WERI-Rb-1 (cell line): ENCODE data around the gene MTREX.
A peak's percentile ranks its signal among the peaks of the same experiment; 100 is the strongest.

Experiments used
- DNase-seq: peaks from one replicate; pipeline ENCODE4 v3.0.0-alpha.2; 2020
- H3K27ac ChIP-seq: fragments of 250-450 bp; sonication (Bioruptor Pico); 2 replicates; pipeline ENCODE4 v1.5.1; 2020; ENCODE audit warnings: mild to moderate bottlenecking, moderate library complexity
- H3K27me3 ChIP-seq: fragments of 250-450 bp; sonication (Bioruptor Pico); 2 replicates; pipeline ENCODE4 v1.5.1; 2021; ENCODE audit warnings: mild to moderate bottlenecking, low read depth, moderate library complexity; ENCODE audit not compliant: insufficient read depth, severe bottlenecking
- H3K36me3 ChIP-seq: fragments of 250-450 bp; sonication (Bioruptor Pico); 2 replicates; pipeline ENCODE4 v1.5.1; 2020; ENCODE audit warnings: mild to moderate bottlenecking, moderate library complexity
- H3K4me3 ChIP-seq: 2 replicates; pipeline ENCODE4 v1.5.1; 2011; ENCODE audit warnings: low read depth, mild to moderate bottlenecking, control low read depth, low read length
- H3K9me3 ChIP-seq: fragments of 250-450 bp; sonication (Bioruptor Pico); 2 replicates; pipeline ENCODE4 v1.5.1; 2021; ENCODE audit warnings: mild to moderate bottlenecking, moderate library complexity; ENCODE audit not compliant: severe bottlenecking
- CTCF ChIP-seq: IDR thresholded peaks from 2 replicates; pipeline ENCODE4 v1.5.1; 2011; ENCODE audit warnings: low read depth, mild to moderate bottlenecking, control low read depth, inconsistent platforms, low read length

MTREX gene

GRCh38 chr5:55338092-55338613 lies 30.4 kb downstream of the MTREX start:
- H3K9me3 ChIP-seq = no peaks in the 10 kb centered on the region
- H3K27me3 ChIP-seq = no peaks in the 10 kb centered on the region
- H3K27ac ChIP-seq = no peak overlapping the region
- peaks cover 22% of the 10 kb centered on the region for H3K36me3 ChIP-seq
- H3K4me3 ChIP-seq = no peak overlapping the region
- no peak for TF ChIP-seq CTCF
- DNase-seq = no peak

- Histone ChIP-seq H3K27ac (no peak overlapping the region), H3K9me3 (no peaks in the 10 kb centered on the region), H3K27me3 (no peaks in the 10 kb centered on the region), H3K36me3 (peaks cover 23% of the 10 kb centered on the region), H3K4me3 (no peak overlapping the region)
- no peak for TF ChIP-seq CTCF
- DNase-seq = no peak
Measured at GRCh38 chr5:55338810-55339243, 31.0 kb downstream of the MTREX start.

GRCh38 chr5:55343107-55343506 lies 35.3 kb downstream of the MTREX start:
- no peak for DNase-seq
- H3K27ac ChIP-seq = no peak overlapping the region
- H3K9me3 ChIP-seq = peaks cover 4% of the 10 kb centered on the region
- H3K36me3 ChIP-seq = peaks cover 52% of the 10 kb centered on the region
- H3K27me3 ChIP-seq = no peaks in the 10 kb centered on the region
- TF ChIP-seq CTCF = no peak
- H3K4me3 ChIP-seq = no peak overlapping the region

GRCh38 chr5:55343609-55344008 lies 35.8 kb downstream of the MTREX start:
- TF ChIP-seq CTCF = no peak
- H3K27me3 ChIP-seq = no peaks in the 10 kb centered on the region

GRCh38 chr5:55344392-55344992 lies 36.7 kb downstream of the MTREX start:
- no peaks in the 10 kb centered on the region for H3K27me3 ChIP-seq
- H3K4me3 ChIP-seq = no peak overlapping the region
- H3K36me3 ChIP-seq = peaks cover 63% of the 10 kb centered on the region
- H3K27ac ChIP-seq = no peak overlapping the region
- DNase-seq = peak; percentile 40
- H3K9me3 ChIP-seq = peaks cover 4% of the 10 kb centered on the region
- peak; percentile 56 for TF ChIP-seq CTCF

More at GRCh38 chr5:55343609-55344008, 35.8 kb downstream of the MTREX start:
- no peak for DNase-seq
- Histone ChIP-seq H3K9me3 (peaks cover 4% of the 10 kb centered on the region), H3K36me3 (peaks cover 57% of the 10 kb centered on the region), H3K27ac (no peak overlapping the region), H3K4me3 (no peak overlapping the region)

- H3K9me3 ChIP-seq = peaks cover 4% of the 10 kb centered on the region
- no peak overlapping the region for H3K4me3 ChIP-seq
- H3K36me3 ChIP-seq = peaks cover 67% of the 10 kb centered on the region
- H3K27me3 ChIP-seq = no peaks in the 10 kb centered on the region
- DNase-seq = no peak
- TF ChIP-seq CTCF = no peak
- H3K27ac ChIP-seq = no peak overlapping the region
Measured at GRCh38 chr5:55345327-55345726, 37.5 kb downstream of the MTREX start.
